PFSK-1 (cell line): ENCODE results near the gene PRR36.

Experiments used
- FOXP2 ChIP-seq: optimal IDR thresholded peaks from 2 replicates; pipeline ENCODE3; 2011; ENCODE audit warnings: borderline replicate concordance, control low read depth, inconsistent platforms; ENCODE audit not compliant: insufficient read depth; ENCODE audit errors: extremely low read length, extremely low read depth
- POLR2AphosphoS5 ChIP-seq: IDR thresholded peaks from 2 replicates; pipeline ENCODE4 v1.6.1; 2012; ENCODE audit warnings: low read depth, mild to moderate bottlenecking, control low read depth, low read length, moderate library complexity
- REST ChIP-seq, 2 experiments: IDR thresholded peaks; 2 replicates each; pipeline versions ENCODE4 v1.6.1 to v1.8.0; 2011 to 2012; ENCODE audit warnings: low read depth in 2 of 2, low read length in 2 of 2, control low read depth in 1 of 2, inconsistent platforms in 1 of 2, mild to moderate bottlenecking in 1 of 2, moderate library complexity in 1 of 2; ENCODE audit not compliant: insufficient read depth in 1 of 2
- SIN3A ChIP-seq: IDR thresholded peaks from 2 replicates; pipeline ENCODE4 v1.6.1; 2012; ENCODE audit warnings: mild to moderate bottlenecking, low read length, moderate library complexity, borderline replicate concordance; ENCODE audit not compliant: insufficient read depth
- TAF1 ChIP-seq: IDR thresholded peaks from 2 replicates; pipeline ENCODE4 v1.6.1; 2012; ENCODE audit warnings: low read length, control low read depth, borderline replicate concordance; ENCODE audit not compliant: insufficient read depth

PRR36 gene

DNA sequence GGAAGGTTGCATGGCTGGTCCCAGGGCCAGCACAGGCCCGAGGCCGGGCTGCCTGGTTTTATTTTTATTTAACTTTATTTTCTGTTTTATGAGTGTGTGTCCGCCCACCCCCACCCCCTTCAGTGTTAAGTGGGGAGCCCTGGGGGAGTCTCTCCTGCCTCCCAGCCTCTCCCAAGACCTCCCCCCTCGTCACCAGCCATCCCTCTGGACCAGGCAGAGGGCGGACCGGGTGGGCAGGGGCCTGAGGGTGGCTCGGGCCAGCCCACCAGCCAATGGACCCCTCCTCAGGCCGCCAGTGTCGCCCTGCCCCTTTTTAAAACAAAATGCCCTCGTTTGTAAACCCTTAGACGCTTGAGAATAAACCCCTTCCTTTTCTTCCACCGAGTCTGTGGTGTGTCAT, 39.9 kb upstream of the PRR36 start:
- TF ChIP-seq TAF1: 0 out of 2 replicates have a peak, but pooled peaks have one; percentile 1
- 0 out of 2 replicates have a peak, but pooled peaks have one; percentile 10 for TF ChIP-seq SIN3A
- no peak for TF ChIP-seq REST (IDR thresholded peaks at IDR 0.05; ENCODE audit: insufficient read depth in 1 of 2, low read depth in 2 of 2, low read length in 2 of 2)
- TF ChIP-seq FOXP2: no peak
- no peak; the same call in 1 of the 2 replicates for TF ChIP-seq POLR2AphosphoS5

GRCh38 chr19:7913652-7914051, 39.5 kb upstream of the PRR36 start:
- TF ChIP-seq POLR2AphosphoS5 (no peak; the same call in 1 of the 2 replicates), FOXP2 (no peak), TAF1 (0 out of 2 replicates have a peak, but pooled peaks have one; percentile 7), REST (IDR thresholded peaks at IDR 0.05; ENCODE audit: insufficient read depth in 1 of 2, low read depth in 2 of 2, low read length in 2 of 2) (no peak), SIN3A (no peak)

DNA sequence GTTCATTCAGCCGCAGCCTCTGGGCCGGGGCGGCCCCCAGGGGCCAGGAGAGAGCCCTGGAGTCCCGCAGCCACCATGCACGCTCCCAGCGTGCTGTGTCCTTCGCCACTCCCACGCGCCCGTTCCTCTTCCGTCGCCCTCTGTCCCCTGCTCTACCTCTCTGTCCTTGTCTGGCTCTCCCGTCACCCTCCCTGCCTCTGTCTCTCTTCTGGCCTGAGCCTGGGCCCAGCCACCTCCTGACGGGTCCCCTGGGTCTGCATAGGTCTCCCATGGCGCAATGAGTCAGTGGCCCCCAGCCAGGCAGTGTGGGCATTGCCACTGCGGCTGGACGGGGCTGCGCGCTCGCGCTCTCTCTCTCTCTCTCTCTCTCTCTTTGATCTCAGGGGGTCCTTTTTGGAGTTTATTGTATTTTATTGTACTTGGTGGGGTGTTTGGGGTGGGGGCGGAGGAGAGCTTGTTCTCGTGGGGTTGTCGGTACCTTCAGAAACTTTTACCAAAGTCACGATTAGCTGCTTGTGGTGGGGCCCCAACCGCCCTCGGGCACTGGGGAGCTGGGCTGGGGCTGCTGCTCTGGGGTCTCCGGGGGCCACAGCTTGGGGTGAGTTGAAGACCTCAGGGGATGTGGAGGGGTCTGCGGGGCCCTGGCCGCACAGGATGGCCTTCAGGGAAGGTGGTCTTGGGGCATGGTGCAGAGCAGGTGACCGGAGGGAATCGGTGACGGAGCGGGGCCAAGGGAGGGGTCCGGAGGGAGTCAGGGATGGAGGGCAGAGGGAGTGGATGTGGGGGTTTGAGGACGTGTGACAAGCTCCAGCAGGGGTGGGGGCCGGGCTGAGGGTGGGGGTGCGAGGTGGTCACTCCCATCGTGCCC, 38.7 kb upstream of the PRR36 start:
- TF ChIP-seq TAF1 (no peak), SIN3A (peak; percentile 8; the same call in 1 of the 2 replicates)

DNA sequence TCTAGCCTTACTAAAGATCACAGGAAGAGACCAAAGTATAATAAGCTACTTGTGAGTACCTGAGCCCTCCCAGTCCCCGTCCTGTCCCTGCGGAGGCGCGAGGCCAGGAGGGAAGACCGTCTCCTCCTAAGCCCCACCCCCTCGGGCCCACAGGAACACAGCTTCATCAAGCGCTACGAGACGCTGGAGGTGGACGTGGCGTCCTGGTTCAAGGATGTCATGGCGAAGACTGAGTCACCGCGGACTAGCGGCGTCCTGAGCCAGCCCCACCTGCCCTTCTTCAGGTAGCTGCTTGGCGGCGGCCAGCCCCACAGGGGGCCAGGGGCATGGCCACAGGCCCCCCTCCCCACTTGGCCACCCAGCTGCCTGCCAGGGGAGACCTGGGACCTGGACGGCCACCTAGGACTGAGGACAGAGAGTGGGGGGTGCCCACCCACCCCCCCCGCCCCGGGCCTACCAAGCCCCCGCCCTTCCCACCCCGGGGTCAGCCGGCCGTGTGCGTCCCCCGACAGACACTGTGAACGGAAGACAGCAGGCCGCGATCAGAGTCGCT, 38.0 kb upstream of the PRR36 start:
- TF ChIP-seq POLR2AphosphoS5 (no peak), REST (IDR thresholded peaks at IDR 0.05; ENCODE audit: insufficient read depth in 1 of 2, low read depth in 2 of 2, low read length in 2 of 2) (no peak), SIN3A (no peak), TAF1 (no peak), FOXP2 (no peak)

GRCh38 chr19:7911508-7912143, 37.4 kb upstream of the PRR36 start:
- no peak for TF ChIP-seq SIN3A
